Brain microvascular endothelial cell (primary cell): ENCODE results near the gene ERCC2.

Experiments
- DNase-seq: peaks from one replicate; pipeline ENCODE4 v3.0.0-alpha.2; 2020
- H3K27ac ChIP-seq: fragments of 250-450 bp; sonication (Bioruptor Pico); 2 replicates; pipeline ENCODE4 v1.5.1; 2020; ENCODE audit warnings: mild to moderate bottlenecking, moderate library complexity
- H3K27me3 ChIP-seq: fragments of 250-450 bp; sonication (Bioruptor Pico); replicated peaks from 2 replicates; pipeline ENCODE4 v1.5.1; 2020; ENCODE audit warnings: mild to moderate bottlenecking
- H3K36me3 ChIP-seq: fragments of 250-450 bp; sonication (Bioruptor Pico); replicated peaks from 2 replicates; pipeline ENCODE4 v1.5.1; 2020; ENCODE audit warnings: mild to moderate bottlenecking
- H3K4me3 ChIP-seq: 2 replicates; pipeline ENCODE4 v1.5.1; 2011; ENCODE audit warnings: low read depth, mild to moderate bottlenecking, control low read depth, low read length, moderate library complexity
- in situ Hi-C: cut with HindIII; loops from 2 replicates; pipeline ENCODE4 v1.10.0; 2017; ENCODE audit warnings: low sequenced_read_pairs, low pct_ligation_motif_present
- TF ChIP-seq, protein P1 (sequence below): IDR thresholded peaks from 2 replicates; pipeline ENCODE4 v1.5.1; 2011; ENCODE audit warnings: low read depth, mild to moderate bottlenecking, moderate library complexity, low read length, control low read depth, inconsistent platforms; ENCODE audit errors: missing control alignments

Gene ERCC2

DNA sequence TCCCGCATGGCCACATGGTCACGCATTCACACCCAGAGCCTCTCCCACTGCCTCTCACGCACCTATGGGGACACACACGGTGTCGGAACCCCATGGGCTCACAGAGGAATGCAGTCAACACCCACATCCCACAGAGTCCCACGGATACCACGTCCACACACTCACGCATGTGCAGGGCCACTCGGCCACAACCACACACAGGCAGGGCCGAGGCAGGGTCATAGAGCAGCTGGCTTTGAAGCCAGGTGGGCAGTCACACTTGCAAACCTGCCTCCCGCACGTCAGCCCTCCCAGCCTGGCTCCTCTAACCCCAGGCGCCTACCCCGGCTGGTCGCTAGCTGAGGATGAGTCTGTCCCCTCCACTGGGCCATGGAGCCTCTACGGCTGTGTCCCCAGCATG, 8.1 kb downstream of the ERCC2 start:
- DNase-seq = no peak
- H3K36me3 ChIP-seq = peaks cover 70% of the 10 kb centered on the region
- in situ Hi-C loops = no loop called here
- no peak overlapping the region for H3K27ac ChIP-seq
- H3K4me3 ChIP-seq = no peak overlapping the region
- H3K27me3 ChIP-seq = no peaks in the 10 kb centered on the region
- TF ChIP-seq, protein P1, sequence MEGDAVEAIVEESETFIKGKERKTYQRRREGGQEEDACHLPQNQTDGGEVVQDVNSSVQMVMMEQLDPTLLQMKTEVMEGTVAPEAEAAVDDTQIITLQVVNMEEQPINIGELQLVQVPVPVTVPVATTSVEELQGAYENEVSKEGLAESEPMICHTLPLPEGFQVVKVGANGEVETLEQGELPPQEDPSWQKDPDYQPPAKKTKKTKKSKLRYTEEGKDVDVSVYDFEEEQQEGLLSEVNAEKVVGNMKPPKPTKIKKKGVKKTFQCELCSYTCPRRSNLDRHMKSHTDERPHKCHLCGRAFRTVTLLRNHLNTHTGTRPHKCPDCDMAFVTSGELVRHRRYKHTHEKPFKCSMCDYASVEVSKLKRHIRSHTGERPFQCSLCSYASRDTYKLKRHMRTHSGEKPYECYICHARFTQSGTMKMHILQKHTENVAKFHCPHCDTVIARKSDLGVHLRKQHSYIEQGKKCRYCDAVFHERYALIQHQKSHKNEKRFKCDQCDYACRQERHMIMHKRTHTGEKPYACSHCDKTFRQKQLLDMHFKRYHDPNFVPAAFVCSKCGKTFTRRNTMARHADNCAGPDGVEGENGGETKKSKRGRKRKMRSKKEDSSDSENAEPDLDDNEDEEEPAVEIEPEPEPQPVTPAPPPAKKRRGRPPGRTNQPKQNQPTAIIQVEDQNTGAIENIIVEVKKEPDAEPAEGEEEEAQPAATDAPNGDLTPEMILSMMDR = no peak

DNA sequence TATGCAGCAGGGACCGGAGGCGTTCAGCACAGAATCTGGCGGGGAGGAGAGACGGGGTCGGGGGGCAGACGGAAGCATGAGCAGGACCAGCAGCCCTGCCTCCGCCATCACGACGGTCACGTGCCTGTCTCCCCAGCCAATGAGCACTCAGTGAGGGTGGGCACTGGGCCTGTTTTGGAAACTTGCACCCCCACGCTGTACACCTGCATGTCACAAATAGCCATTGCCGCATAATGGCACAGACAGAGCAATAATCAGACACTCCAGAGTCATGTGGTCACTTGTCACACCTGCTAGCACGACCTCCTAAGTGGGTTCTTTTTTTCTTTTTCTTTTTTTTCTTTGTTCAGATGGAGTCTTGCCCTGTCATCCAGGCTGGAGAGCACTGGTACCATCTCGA, 8.8 kb downstream of the ERCC2 start:
- Histone ChIP-seq H3K36me3 (peaks cover 75% of the 10 kb centered on the region), H3K4me3 (no peak overlapping the region)
- in situ Hi-C loops = no loop called here

DNA sequence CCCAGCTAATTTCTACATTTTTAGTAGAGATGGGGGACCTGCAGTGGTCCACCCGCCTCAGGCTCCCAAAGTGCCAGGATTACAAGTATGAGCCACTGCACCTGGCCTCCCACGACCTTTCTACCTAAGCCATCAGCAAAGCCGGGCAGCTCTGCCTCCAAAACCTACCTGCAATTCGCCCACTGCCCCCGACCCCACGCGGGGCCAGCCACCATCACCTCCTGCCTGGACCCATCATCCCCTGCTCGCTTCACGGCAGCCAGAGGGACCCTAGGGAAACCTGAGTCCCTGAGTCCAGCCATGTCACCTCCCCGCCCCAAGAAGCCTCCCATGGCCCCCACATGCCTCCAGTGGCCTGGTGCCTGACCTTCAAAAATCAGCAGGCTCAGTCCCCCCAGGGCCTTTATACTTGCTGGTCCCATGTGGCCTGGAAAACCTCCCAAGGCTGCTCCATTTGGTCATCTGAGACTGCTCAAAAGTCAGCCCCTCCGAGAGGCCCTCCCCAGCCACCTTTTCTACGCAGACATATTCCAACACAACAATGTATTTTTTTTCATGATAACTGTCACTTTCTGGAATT, 12.1 kb downstream of the ERCC2 start:
- TF ChIP-seq, protein P1 = no peak
- no peak overlapping the region for H3K4me3 ChIP-seq
- no peak for DNase-seq
- H3K27ac ChIP-seq = no peak overlapping the region
- no peaks in the 10 kb centered on the region for H3K27me3 ChIP-seq
- H3K36me3 ChIP-seq = peaks cover 89% of the 10 kb centered on the region
- in situ Hi-C loops = no loop called here

More for the DNA sequence above, 8.8 kb downstream of the ERCC2 start:
- Histone ChIP-seq H3K27me3 (no peaks in the 10 kb centered on the region), H3K27ac (no peak overlapping the region)
- DNase-seq = no peak
- TF ChIP-seq, protein P1 = no peak

DNA sequence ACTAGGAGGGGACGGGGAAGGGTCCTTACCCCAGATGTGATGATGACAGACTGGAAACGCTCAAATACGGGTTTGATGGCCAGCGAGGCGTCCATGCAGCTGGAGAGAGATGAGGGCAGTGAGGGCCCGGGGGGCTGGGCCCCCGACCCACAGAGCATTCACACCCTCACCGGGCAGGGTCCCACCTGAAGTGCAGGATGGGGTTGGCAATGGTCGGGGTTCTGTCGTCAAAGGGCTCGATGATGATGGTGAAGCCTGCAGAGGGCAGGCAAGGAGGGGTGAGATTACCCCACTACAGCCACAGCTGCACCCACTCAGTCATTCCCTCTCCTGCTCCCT, 13.0 kb downstream of the ERCC2 start:
- H3K27ac ChIP-seq = no peak overlapping the region
- TF ChIP-seq, protein P1 = no peak
- H3K36me3 ChIP-seq = peaks cover 88% of the 10 kb centered on the region
- H3K27me3 ChIP-seq = no peaks in the 10 kb centered on the region
- no peak overlapping the region for H3K4me3 ChIP-seq
- DNase-seq = no peak
- in situ Hi-C loops = no loop called here

DNA sequence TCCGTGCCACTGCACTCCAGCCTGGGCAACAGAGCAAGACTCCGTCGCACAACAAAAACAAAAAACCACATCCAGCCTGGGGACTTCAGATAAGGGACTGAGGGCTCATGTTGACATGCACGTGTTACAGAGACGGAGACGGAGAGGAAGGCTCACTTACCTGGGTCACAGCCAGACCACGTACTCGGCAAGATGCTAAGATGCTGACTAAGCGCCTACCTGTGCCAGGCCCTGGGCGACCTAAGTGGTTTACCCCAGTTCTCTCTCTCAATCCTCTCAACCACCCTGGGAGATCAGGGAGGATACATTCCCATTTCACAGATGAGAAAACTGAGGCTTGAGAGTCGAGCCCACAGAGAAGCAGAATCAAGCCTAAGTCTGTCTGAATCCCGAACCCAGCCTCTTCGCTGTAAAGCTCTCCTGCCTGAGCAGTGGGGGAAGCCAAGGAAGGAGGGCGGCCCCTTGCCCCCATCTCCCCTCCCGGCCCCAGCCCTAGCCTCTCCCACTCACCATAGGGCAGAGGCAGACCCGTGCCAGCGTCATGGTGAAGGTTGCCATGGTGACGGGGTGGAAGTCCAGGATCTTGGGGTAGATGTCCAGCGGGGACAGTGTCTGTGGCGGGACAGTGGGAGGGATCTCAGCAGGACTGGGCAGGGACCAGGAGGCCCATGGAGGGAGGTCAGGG, 13.5 kb downstream of the ERCC2 start:
- peaks cover 89% of the 10 kb centered on the region for H3K36me3 ChIP-seq
- no peak for DNase-seq

More for the DNA sequence above, 13.5 kb downstream of the ERCC2 start:
- TF ChIP-seq, protein P1 = no peak
- Histone ChIP-seq H3K27me3 (no peaks in the 10 kb centered on the region), H3K4me3 (no peak overlapping the region), H3K27ac (no peak overlapping the region)
- in situ Hi-C loops = no loop called here
